Heart left ventricle (tissue), 16 donors: Measurements from ENCODE around the gene ZNRF4. TPM values are rescaled to one million over a fixed set of nuclear protein-coding genes. Genes with fewer than 3 reads are reported as not detected.

Source experiments
- ATAC-seq, 4 donors: fragments of 200-7000 bp; cut with Tn5 transposase; one replicate each; pipeline ENCODE4 v1.9.1; 2020 to 2022; ENCODE audit warnings: moderate library complexity in 4 of 4, mild to moderate bottlenecking in 3 of 4, moderate number of reproducible peaks in 1 of 4
- DNase-seq, 5 donors: peaks; one replicate each; pipeline ENCODE4 v3.0.0-alpha.2; 2020
- H3K27ac ChIP-seq, 12 donors: fragments of 200-600 bp; sonication (generic) in 4 of 12; one replicate each; pipeline versions ENCODE4 v1.5.0 to v1.8.0; 2016 to 2022; ENCODE audit warnings: mild to moderate bottlenecking in 2 of 12
- H3K27me3 ChIP-seq, 9 donors: fragments of 200-600 bp; sonication (generic) in 2 of 9; one replicate each; pipeline versions ENCODE4 v1.5.1 to v1.8.0; 2016 to 2022; ENCODE audit warnings: mild to moderate bottlenecking in 3 of 9
- H3K36me3 ChIP-seq, 9 donors: fragments of 200-600 bp; sonication (generic) in 2 of 9; one replicate each; pipeline versions ENCODE4 v1.5.0 to v1.8.0; 2018 to 2022; ENCODE audit warnings: mild to moderate bottlenecking in 2 of 9
- H3K4me1 ChIP-seq, 12 donors: fragments of 200-600 bp; sonication (generic) in 4 of 12; one replicate each; pipeline versions ENCODE4 v1.5.0 to v1.8.0; 2016 to 2022; ENCODE audit warnings: mild to moderate bottlenecking in 3 of 12
- H3K4me3 ChIP-seq, 12 donors: fragments of 200-600 bp; sonication (generic) in 4 of 12; one replicate each; pipeline versions ENCODE4 v1.5.0 to v1.8.0; 2017 to 2022; ENCODE audit warnings: mild to moderate bottlenecking in 9 of 12, moderate library complexity in 4 of 12
- H3K9me3 ChIP-seq, 12 donors: fragments of 200-600 bp; sonication (generic) in 4 of 12; one replicate each; pipeline versions ENCODE4 v1.5.0 to v1.8.0; 2016 to 2022; ENCODE audit warnings: mild to moderate bottlenecking in 1 of 12
- POLR2A ChIP-seq, 2 donors: fragments of 450-650 bp; IDR thresholded peaks; one replicate each; pipeline ENCODE4 v1.6.1; 2017; ENCODE audit warnings: antibody characterized with exemption in 2 of 2, mild to moderate bottlenecking in 2 of 2, moderate library complexity in 2 of 2
- WGBS, 4 donors: extraction: QIAGEN DNeasy Blood & Tissue Kit in 2 of 4; methylation state at CpG; one replicate each; pipeline versions ENCODE4 v1.1.5 to v1.1.7; 2013 to 2018; 5-methylcytosine and 5-hydroxymethylcytosine counted together
- intact Hi-C, 10 donors: fragments of 100-400 bp; cut with DNase I; formaldehyde crosslinking; loops; one replicate each; pipeline versions ENCODE4 v1.11.1 to v1.14.2; 2022
- polyA plus RNA-seq, 2 donors: library from polyadenylated mRNA; stranded (reverse); fragments of 200-250 nt; gene quantifications; one replicate each; pipeline ENCODE4 v1.2.3, GENCODE V29; 2013
- total RNA-seq, 9 donors: library from RNA; depleted of rRNA in 2 of 9; stranded (reverse); fragments of >200 nt in 2 of 9; fragmentation: NEBNext Ultra II Directional in 3 of 9; extraction: Animal tissue kit (Norgen Biotek cat#: 25700) in 3 of 9; gene quantifications; one replicate each; pipeline versions ENCODE4 v1.1.0 to v1.2.4, GENCODE V29; 2016 to 2023
- TF ChIP-seq, protein P1 (sequence below), 12 donors: fragments of 200-600 bp; sonication (generic) in 4 of 12; IDR thresholded peaks; one replicate each; pipeline versions ENCODE4 v1.5.0 to v1.8.0; 2018 to 2022; ENCODE audit warnings: antibody characterized with exemption in 12 of 12, mild to moderate bottlenecking in 5 of 12
- donor health status: ischemic (EF 13 %, LVEDD 7.1; RV severe dilation, severe dysfunction).
- donor health status: healthy with polysubstance abuse.
- donor health status: DM: no; HTN: yes; CAD: no.
- donor health status: DM: no; HTN: no; CAD: no.
- donor health status: ischemic (EF 25% LVEDD 6.9; RV normal size, moderate dysfunction).
- donor health status: ischemic (EF 25% LVEDD 5.7; RV mildly dilated, moderate dysfunction).
- donor health status: healthy.
- donor health status: DM: yes; HTN: yes; CAD: no.
- donor health status: ischemic (EF 35%, LVEDD 5.7; RV mildly dilated, moderate dysfunction).
- donor health status: nonischemic (EF 11% LVEDD 7.7; RV severe dilation, severe dysfunction).
- donor health status: DM: yes; HTN: yes; CAD: no.
- donor health status: PGD.
- donor health status: ischemic (EF 29% LVEDD 5.4; RV normal size, mild dysfunction).
- donor health status: nonischemic (EF 23%, LVEDD 6.1; RV moderate dilation, normal function).

ZNRF4 gene
- total and polyA plus RNA-seq, 11 donors, result not detected

DNA sequence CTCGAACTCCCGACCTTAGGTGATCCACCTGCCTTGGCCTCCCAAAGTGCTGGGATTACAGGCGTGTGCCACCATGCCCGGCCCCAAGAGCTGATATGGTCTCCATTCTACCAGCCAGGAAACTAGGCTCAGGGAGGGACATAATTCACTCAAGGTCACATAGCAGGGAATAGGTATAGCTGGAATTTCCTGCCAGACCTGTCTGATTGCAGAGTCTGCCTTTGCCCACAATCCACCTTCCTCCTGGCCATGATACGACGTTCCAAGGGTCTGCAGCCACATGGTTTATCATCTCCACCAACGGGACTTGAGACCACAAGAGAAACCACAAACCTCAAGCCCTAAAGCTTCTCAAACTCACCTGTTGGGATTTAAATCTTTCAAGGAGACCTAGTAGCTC, 32.0 kb downstream of the ZNRF4 start:
- H3K36me3 ChIP-seq, result no peaks in the 10 kb centered on the region
- H3K27ac ChIP-seq, result no peak overlapping the region
- ATAC-seq (no peak), DNase-seq (no peak)
- peaks cover 4 to 50% (median 25%) of the 10 kb centered on the region in 9 donors for H3K27me3 ChIP-seq
- 73 to 83% (median 78%) methylated on average over 7 of the region's 7 CpGs for WGBS, 4 donors
- no peaks in the 10 kb centered on the region for H3K4me1 ChIP-seq
- peaks cover 0 to 8% (median 5%) of the 10 kb centered on the region in 12 donors for H3K9me3 ChIP-seq
- H3K4me3 ChIP-seq, result no peak overlapping the region
- TF ChIP-seq POLR2A (IDR thresholded peaks at IDR 0.05), result no peak
- TF ChIP-seq, protein P1, sequence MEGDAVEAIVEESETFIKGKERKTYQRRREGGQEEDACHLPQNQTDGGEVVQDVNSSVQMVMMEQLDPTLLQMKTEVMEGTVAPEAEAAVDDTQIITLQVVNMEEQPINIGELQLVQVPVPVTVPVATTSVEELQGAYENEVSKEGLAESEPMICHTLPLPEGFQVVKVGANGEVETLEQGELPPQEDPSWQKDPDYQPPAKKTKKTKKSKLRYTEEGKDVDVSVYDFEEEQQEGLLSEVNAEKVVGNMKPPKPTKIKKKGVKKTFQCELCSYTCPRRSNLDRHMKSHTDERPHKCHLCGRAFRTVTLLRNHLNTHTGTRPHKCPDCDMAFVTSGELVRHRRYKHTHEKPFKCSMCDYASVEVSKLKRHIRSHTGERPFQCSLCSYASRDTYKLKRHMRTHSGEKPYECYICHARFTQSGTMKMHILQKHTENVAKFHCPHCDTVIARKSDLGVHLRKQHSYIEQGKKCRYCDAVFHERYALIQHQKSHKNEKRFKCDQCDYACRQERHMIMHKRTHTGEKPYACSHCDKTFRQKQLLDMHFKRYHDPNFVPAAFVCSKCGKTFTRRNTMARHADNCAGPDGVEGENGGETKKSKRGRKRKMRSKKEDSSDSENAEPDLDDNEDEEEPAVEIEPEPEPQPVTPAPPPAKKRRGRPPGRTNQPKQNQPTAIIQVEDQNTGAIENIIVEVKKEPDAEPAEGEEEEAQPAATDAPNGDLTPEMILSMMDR (IDR thresholded peaks at IDR 0.05), result no peak
- intact Hi-C loops, result no loop called here

DNA sequence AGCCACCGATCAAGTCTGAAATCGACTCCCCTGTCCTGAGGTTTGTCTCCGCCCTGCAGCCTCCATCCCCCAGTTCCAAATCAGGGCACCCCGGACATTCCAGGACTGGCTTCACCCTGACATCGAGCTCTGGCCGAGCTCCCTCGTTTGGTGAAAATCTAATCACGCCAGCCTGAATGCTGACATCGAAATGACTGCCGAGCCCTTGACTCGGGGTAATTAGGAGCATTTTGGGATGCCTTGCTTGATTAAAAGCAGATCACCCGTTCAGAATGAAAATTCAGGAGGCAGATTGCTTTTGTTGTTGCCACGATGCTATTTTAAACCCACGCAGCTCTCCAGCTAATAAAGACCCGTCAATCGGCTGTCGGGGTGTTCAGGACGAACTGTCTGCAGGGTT, 34.3 kb downstream of the ZNRF4 start:
- no peak for DNase-seq
- no peak for TF ChIP-seq POLR2A (IDR thresholded peaks at IDR 0.05)
- TF ChIP-seq, protein P1 (IDR thresholded peaks at IDR 0.05), result no peak
- H3K27me3 ChIP-seq, result peaks cover 4 to 57% (median 35%) of the 10 kb centered on the region in 9 donors
- 21 to 31% (median 28%) methylated on average over 15 to 18 of the region's 18 CpGs for WGBS, 4 donors
- no peaks in the 10 kb centered on the region for H3K36me3 ChIP-seq
- no peaks in the 10 kb centered on the region for H3K9me3 ChIP-seq
- intact Hi-C loops, result no loop called here
- H3K4me3 ChIP-seq, result no peak overlapping the region
- H3K4me1 ChIP-seq, result peaks cover 0 to 4% (median 0%) of the 10 kb centered on the region in 12 donors
- H3K27ac ChIP-seq, result no peak overlapping the region
- ATAC-seq, result no peak

DNA sequence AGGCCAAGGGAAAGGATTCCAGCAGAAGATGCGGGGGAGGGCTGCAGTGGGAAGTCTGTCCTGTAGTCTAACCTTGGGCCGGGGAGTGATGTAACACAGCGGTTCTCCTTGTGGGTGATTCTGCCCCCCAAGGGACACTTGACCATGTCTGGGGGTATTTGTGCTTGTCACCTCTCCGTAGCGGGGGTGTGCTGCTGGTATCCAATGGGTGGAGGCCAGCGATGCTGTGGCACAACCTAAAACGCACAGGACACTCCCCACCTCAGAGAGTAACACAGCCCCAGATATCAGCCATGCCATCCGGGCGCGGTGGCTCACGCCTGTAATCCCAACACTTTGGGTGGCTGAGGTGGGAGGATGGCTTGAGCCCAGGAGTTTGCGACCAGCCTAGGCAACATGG, 36.3 kb downstream of the ZNRF4 start:
- Histone ChIP-seq H3K4me3 (no peak overlapping the region), H3K4me1 (peaks cover 0 to 4% (median 0%) of the 10 kb centered on the region in 12 donors), H3K27ac (no peak overlapping the region), H3K9me3 (no peaks in the 10 kb centered on the region), H3K36me3 (no peaks in the 10 kb centered on the region), H3K27me3 (peaks cover 4 to 74% (median 39%) of the 10 kb centered on the region in 9 donors)
- no peak for ATAC-seq
- intact Hi-C loops, result no loop called here
- 86 to 90% (median 90%) methylated on average over 12 of the region's 12 CpGs for WGBS, 4 donors
- TF ChIP-seq POLR2A (IDR thresholded peaks at IDR 0.05), result no peak
- TF ChIP-seq, protein P1 (IDR thresholded peaks at IDR 0.05), result no peak
- DNase-seq, result no peak

DNA sequence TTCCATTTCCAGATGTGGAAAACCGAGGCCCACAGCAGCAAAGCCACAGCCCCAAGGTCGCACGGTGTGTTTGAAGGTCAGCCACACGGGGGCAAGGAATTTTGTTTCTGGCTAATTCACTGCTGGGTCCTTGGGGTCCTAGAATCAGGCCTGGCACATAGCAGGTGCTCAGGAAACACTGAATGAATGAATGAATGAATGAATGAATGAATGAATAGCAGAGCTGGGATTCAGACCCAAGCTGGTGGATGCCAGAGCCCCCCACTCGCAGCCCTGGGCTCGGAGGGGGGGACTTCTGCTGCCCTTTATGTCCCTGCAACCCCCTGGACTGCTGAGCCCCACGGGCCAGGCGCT, 37.0 kb downstream of the ZNRF4 start:
- H3K27me3 ChIP-seq, result peaks cover 4 to 77% (median 40%) of the 10 kb centered on the region in 9 donors

More for the DNA sequence above, 37.0 kb downstream of the ZNRF4 start:
- TF ChIP-seq, protein P1 (IDR thresholded peaks at IDR 0.05), result no peak
- TF ChIP-seq POLR2A (IDR thresholded peaks at IDR 0.05), result no peak
- H3K27ac ChIP-seq, result no peak overlapping the region
- no peak overlapping the region for H3K4me3 ChIP-seq
- H3K36me3 ChIP-seq, result no peaks in the 10 kb centered on the region
- DNase-seq (no peak), ATAC-seq (no peak)
- intact Hi-C loops, result no loop called here
- H3K9me3 ChIP-seq, result no peaks in the 10 kb centered on the region
- 57 to 67% (median 60%) methylated on average over 7 to 8 of the region's 8 CpGs for WGBS, 4 donors
- peaks cover 0 to 4% (median 0%) of the 10 kb centered on the region in 12 donors for H3K4me1 ChIP-seq
